SK-N-MC (cell line): ENCODE data around the gene TFF2.

Experiments used
- DNase-seq: peaks from one replicate; pipeline ENCODE4 v3.0.0-alpha.2; 2011; ENCODE audit warnings: low read depth, low spot score
- H3K27ac ChIP-seq: fragments of 200-600 bp; sonication (generic); 2 replicates; pipeline ENCODE4 v1.5.1; 2016; ENCODE audit warnings: mixed run types
- H3K36me3 ChIP-seq: fragments of 200-600 bp; sonication (generic); 2 replicates; pipeline ENCODE4 v1.6.1; 2017; ENCODE audit warnings: antibody characterized with exemption, low read length, mixed read lengths; ENCODE audit not compliant: insufficient read depth
- H3K4me3 ChIP-seq: fragments of 200-600 bp; sonication (generic); 2 replicates; pipeline ENCODE4 v1.5.1; 2016
- H3K9ac ChIP-seq: fragments of 200-600 bp; sonication (generic); 2 replicates; pipeline ENCODE4 v1.8.0; 2017; ENCODE audit warnings: mixed run types, mixed read lengths; ENCODE audit not compliant: insufficient read length
- H3K9me3 ChIP-seq: fragments of 200-600 bp; sonication (generic); 2 replicates; pipeline ENCODE4 v1.6.1; 2017; ENCODE audit warnings: low read depth, mild to moderate bottlenecking, antibody characterized with exemption, low read length, moderate library complexity, mixed read lengths
- EZH2 ChIP-seq: fragments of 200-600 bp; sonication (generic); IDR thresholded peaks from one replicate; pipeline ENCODE4 v1.6.1; 2017; ENCODE audit warnings: antibody characterized with exemption
- FOXP2 ChIP-seq: optimal IDR thresholded peaks from 2 replicates; pipeline ENCODE3; 2011; ENCODE audit warnings: mild to moderate bottlenecking, moderate library complexity; ENCODE audit not compliant: insufficient read depth; ENCODE audit errors: extremely low read length, control extremely low read depth
- POLR2AphosphoS5 ChIP-seq: IDR thresholded peaks from 2 replicates; pipeline ENCODE4 v1.6.1; 2012; ENCODE audit warnings: mild to moderate bottlenecking, low read depth, low read length, borderline replicate concordance

TFF2 gene, protein sequence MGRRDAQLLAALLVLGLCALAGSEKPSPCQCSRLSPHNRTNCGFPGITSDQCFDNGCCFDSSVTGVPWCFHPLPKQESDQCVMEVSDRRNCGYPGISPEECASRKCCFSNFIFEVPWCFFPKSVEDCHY

DNA sequence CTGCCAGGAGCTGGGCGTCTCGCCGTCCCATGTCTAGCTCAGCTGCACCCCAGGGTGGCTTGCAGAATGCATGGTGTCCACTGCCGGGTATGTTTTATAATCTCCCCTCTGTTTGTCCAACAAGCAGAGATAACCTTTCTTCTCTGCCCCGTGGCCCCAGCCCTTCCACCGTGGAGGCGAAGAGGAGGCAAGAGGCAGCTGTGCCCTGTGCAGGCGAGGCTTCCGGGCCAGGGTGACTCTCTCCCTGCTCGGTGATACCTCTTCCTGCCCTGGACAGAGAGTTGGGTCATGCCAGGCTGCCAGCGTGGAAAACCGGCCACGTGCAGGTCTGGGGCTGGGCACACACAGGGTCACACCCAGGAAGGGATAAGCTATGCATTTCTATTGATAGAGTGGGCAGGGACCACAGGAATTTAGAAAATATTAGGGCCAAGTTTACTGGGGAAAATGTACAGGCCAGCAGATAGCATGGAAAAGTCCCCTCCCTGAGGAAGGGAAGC lies at the start of gene TFF2:
Gene TFF2, minus strand, starts transcription at position 68 of the 500 bp plus-strand sequence. Its CDS starts 37 bp downstream, at position 31.
- H3K9ac ChIP-seq: no peak within 1 kb of the TSS

DNA sequence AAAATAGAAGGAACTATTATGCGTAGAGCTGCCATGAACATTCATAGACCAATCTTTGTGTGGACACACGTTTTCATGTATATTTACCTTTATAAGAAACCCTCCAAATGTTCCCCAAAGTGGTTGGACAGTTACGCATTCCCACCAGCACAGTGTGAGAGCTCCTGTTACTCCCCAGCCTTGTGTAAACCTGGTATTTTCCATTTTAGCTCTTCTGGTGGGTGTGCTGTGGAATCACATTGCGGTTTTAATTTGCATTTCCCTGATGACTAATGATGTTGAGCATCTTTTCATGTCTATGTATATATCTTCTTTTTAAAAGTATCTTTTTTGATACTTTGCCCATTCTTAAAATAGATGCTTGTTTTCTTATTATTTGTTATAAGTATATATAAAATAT lies 49.7 kb upstream of the TFF2 start:
- TF ChIP-seq EZH2 (no peak), FOXP2 (no peak), POLR2AphosphoS5 (no peak)
- no peak overlapping the region for H3K9ac ChIP-seq
- H3K27ac ChIP-seq: no peak overlapping the region; the same call in 1 of the 2 replicates
- H3K36me3 ChIP-seq: no peaks in the 10 kb centered on the region
- DNase-seq: no peak
- no peaks in the 10 kb centered on the region for H3K9me3 ChIP-seq
- H3K4me3 ChIP-seq: no peak overlapping the region

More for the DNA sequence above, at the start of gene TFF2:
- no peak for DNase-seq
- no peak for TF ChIP-seq FOXP2
- TF ChIP-seq EZH2: no peak
- TF ChIP-seq POLR2AphosphoS5: no peak
- Histone ChIP-seq H3K9me3 (no peaks in the 10 kb centered on the region), H3K36me3 (no peaks in the 10 kb centered on the region), H3K27ac (no peak within 1 kb of the TSS), H3K4me3 (no peak within 1 kb of the TSS)

DNA sequence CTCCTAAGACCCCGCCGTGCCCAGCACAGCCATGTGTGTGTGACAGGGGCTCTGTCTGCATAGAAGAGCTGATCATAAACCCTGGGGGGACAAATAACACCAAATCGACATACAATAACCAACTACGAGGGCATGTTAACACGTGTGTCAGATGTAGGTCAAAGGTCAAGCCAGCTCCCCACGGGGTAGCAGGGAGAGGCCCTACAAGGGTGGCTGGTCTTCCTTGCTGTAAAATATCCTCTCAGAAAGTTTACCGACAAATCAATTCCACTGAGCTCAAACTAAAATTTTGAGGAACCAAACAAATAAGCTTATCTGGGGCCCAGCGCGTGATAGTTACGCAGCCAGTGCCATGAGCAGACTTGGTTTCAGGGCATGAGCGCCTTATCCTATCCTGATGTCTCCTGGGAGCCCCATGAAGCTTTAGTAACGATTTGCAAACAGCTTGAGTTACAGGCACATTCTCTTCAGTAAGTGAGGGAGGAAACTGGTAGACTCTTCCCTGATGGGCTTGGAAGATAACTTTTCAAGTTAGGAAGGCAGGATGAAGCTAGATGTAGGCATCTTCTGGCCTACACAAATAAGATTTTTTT lies 47.7 kb upstream of the TFF2 start:
- DNase-seq: no peak
- no peaks in the 10 kb centered on the region for H3K9me3 ChIP-seq
- TF ChIP-seq FOXP2 (no peak), POLR2AphosphoS5 (no peak), EZH2 (no peak)
- no peak overlapping the region for H3K9ac ChIP-seq
- no peaks in the 10 kb centered on the region for H3K36me3 ChIP-seq
- H3K4me3 ChIP-seq: peak overlapping the region; percentile 22; the same call in 1 of the 2 replicates
- H3K27ac ChIP-seq: no peak overlapping the region

DNA sequence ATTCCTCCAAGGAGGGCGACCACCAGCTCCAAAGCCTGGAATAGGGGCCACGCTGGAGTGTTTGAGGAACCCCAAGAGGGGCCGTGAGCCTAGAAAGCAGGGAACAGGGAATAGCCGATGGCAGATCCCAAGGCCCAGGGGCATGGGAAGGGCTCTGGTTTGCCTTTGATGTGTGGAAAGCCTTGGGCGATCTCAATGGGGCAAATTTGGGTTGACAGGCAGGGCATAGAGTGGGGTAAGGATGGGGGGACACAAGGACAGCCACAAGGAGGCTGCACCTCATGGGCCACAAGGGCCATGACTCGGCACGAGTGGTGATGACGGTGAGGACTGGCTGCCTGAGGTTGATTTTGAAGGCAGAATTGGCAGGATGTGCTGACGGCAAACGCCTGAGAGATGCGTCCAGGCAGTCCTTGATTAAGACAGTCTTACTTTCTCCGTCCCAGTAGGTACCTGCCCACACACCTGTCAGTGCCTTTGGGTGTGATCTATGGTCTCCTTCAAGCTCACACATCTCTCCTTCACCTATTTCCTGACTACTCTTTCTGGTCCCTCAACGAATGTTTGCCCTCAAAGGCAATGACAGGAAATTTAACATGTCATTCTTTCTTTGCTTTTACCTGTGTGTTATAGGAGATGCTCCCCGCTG lies 47.1 kb upstream of the TFF2 start:
- H3K9ac ChIP-seq: no peak overlapping the region
- no peak for DNase-seq
- H3K27ac ChIP-seq: no peak overlapping the region
- no peaks in the 10 kb centered on the region for H3K36me3 ChIP-seq
- TF ChIP-seq POLR2AphosphoS5 (no peak), EZH2 (no peak), FOXP2 (no peak)
- no peak overlapping the region for H3K4me3 ChIP-seq
- no peaks in the 10 kb centered on the region for H3K9me3 ChIP-seq

DNA sequence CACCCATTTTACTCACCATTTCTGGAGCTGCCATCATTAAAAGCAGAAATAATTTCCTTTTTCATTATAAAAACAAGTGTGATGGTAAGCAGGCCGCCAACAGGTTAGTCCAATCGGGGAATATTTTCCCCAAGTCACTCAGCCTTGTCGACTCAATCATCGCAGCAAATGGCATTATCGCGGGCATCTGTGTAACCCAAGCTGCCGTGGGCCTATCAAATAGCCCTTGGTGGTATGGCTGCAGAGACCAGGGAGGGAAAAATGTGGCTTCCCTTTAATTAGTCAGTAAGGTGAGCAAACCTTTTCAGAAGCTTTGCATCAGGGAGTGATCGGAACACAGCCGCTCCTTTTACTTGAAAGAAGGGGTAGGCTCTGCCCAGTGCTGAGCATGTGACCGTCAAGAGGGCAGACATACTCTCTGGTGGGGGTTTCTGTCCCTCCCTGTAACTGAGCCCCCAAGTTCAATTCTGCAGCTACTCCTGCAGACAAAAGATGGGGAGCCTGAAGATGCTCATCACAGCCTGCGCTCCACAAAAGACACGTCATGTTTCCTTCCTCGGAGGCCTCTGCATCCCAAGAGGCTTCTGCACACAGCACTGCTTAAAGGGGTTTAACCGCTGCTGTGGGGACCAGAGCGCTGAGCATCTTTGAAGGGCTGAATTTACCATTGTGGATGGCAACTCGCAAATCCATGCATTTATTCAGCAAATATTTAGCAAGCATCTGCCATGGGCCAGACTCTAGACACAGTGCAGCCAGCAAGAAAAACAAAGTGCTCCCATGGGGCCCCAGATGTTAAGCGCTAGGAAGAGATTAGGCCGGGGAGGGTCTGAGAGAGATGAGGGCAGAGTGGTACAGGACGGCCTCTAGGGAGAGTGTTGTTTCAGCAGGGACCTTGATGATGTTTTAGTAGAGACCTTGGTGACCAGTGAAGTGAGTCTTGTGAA lies 46.3 kb upstream of the TFF2 start:
- Histone ChIP-seq H3K36me3 (no peaks in the 10 kb centered on the region), H3K4me3 (no peak overlapping the region), H3K9ac (no peak overlapping the region), H3K9me3 (no peaks in the 10 kb centered on the region), H3K27ac (no peak overlapping the region)
- no peak for DNase-seq
- no peak for TF ChIP-seq FOXP2
- TF ChIP-seq EZH2: no peak
- TF ChIP-seq POLR2AphosphoS5: no peak

DNA sequence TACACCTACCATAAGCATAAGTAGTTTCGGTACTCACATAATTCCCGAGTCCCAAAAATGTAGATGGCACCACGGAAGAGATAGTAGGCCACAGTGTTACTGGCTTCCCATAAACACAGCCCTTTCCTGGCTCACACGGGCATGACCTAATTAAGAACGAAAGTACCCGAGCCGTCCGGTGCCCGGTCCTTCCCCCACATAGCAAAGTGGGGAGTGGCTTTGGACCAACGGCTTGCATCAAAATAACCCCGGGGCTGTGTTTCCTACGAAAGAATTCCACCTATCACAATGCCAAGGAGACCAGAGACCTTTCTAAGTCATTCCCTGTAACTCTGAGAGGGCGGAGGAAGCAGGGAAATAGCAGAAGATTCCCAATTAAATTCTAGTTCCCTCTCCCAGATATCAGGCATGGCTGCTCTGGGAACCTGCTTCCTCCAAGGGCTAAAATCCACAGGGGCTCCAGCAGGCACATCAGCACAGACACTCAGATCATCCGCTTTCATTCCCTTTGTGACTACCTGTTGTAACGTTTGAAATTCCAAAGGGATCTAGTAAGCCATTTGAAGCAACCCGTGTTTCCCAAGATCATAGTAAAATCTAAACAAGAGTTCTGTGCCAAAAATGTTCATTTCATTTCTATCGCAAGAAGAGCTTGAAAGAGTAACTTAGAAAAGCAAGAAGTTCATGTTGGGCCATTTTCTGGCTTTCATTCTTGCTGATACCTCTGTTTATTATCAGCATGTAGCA lies 45.3 kb upstream of the TFF2 start, which contains the start of gene TMPRSS3:
Gene TMPRSS3, minus strand, starts transcription at position 148 of the 747 bp plus-strand sequence. CDS start 635 bp downstream, outside the sequence.
- H3K9me3 ChIP-seq: no peaks in the 10 kb centered on the region
- no peaks in the 10 kb centered on the region for H3K36me3 ChIP-seq
- H3K9ac ChIP-seq: no peak within 1 kb of the TSS
- TF ChIP-seq EZH2 (no peak), FOXP2 (no peak), POLR2AphosphoS5 (no peak)
- H3K27ac ChIP-seq: no peak within 1 kb of the TSS
- no peak within 1 kb of the TSS for H3K4me3 ChIP-seq
- no peak for DNase-seq

DNA sequence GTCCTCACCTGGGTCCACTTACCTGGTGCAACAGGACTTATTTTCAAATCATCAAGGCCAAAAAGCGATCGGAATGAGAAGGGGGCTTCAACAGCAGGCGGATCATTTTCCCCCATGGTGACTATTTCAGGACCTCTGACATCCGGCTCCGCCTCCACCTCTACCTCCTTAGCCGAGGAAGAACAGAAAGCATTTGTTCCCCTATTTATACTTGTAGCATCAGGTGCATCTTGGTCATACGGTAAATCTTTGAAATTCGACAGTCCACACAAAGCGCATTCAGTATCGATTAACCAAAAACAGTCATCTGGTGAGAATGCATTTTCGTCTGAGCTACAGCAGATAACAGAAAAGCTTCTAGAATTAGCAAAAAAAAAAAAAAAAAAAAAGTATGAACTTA lies 44.5 kb upstream of the TFF2 start:
- TF ChIP-seq POLR2AphosphoS5: no peak
- no peak for TF ChIP-seq EZH2
- TF ChIP-seq FOXP2: no peak
- Histone ChIP-seq H3K9ac (no peak overlapping the region), H3K9me3 (no peaks in the 10 kb centered on the region), H3K4me3 (no peak overlapping the region), H3K27ac (no peak overlapping the region), H3K36me3 (no peaks in the 10 kb centered on the region)
- DNase-seq: no peak
